DND-41 (cell line): Measurements from ENCODE around the gene CLN3.

Source experiments
- CTCF ChIP-seq: IDR thresholded peaks from 2 replicates; pipeline ENCODE4 v1.5.1; 2012; ENCODE audit warnings: borderline replicate concordance, low read length, moderate library complexity, mild to moderate bottlenecking; ENCODE audit not compliant: poor library complexity, severe bottlenecking; ENCODE audit errors: extremely low read depth
- EZH2 ChIP-seq: IDR thresholded peaks from 3 replicates; pipeline ENCODE4 v1.6.1; 2012; ENCODE audit warnings: borderline replicate concordance, low read depth, mild to moderate bottlenecking, moderate library complexity, low read length, inconsistent platforms; ENCODE audit not compliant: severe bottlenecking

- TF ChIP-seq EZH2: no peak
- TF ChIP-seq CTCF: no peak
Measured at GRCh38 chr16:28477311-28477920, 14.5 kb downstream of the CLN3 start.
